Transverse colon (tissue), 4 donors: Measurements from ENCODE around the gene NBEAL2. TPM values are rescaled to one million over a fixed set of nuclear protein-coding genes. Genes with fewer than 3 reads are reported as not detected.

ENCODE experiments used
- DNase-seq: peaks from one replicate; pipeline ENCODE4 v3.0.0-alpha.2; 2019
- H3K27ac ChIP-seq, 4 donors: fragments of 200-600 bp; sonication (generic); 2 replicates each; pipeline ENCODE4 v1.5.1; 2016 to 2018; ENCODE audit warnings: inconsistent platforms in 4 of 4
- H3K27me3 ChIP-seq: fragments of 200-600 bp; sonication (generic); 2 replicates; pipeline ENCODE4 v1.5.1; 2017; ENCODE audit warnings: inconsistent platforms
- H3K36me3 ChIP-seq, 4 donors: fragments of 200-600 bp; sonication (generic); 2 replicates each; pipeline ENCODE4 v1.5.1; 2017 to 2019; ENCODE audit warnings: inconsistent platforms in 4 of 4
- H3K4me1 ChIP-seq, 4 donors: fragments of 200-600 bp; sonication (generic); 2 replicates each; pipeline ENCODE4 v1.5.1; 2017 to 2020; ENCODE audit warnings: inconsistent platforms in 4 of 4
- H3K4me3 ChIP-seq, 4 donors: fragments of 200-600 bp; sonication (generic); 1 replicate in 1 of 4; 2 replicates in 3 of 4; pipeline versions ENCODE4 v1.5.1 to v1.6.1; 2017 to 2019; ENCODE audit warnings: inconsistent platforms in 4 of 4
- H3K9me3 ChIP-seq, 2 donors: fragments of 200-600 bp; sonication (generic); 2 replicates each; pipeline ENCODE4 v1.5.1; 2017 to 2019; ENCODE audit warnings: inconsistent platforms in 2 of 2
- EP300 ChIP-seq: sonication (generic); formaldehyde crosslinking; IDR thresholded peaks from one replicate; pipeline ENCODE4 v1.6.1; 2017; ENCODE audit warnings: antibody characterized with exemption, low read depth
- POLR2A ChIP-seq: fragments of 450-650 bp; IDR thresholded peaks from one replicate; pipeline ENCODE4 v1.6.1; 2016; ENCODE audit warnings: antibody characterized with exemption, mild to moderate bottlenecking, moderate library complexity
- POLR2AphosphoS5 ChIP-seq, 3 donors: sonication (generic); formaldehyde crosslinking; IDR thresholded peaks; one replicate each; pipeline ENCODE4 v1.6.1; 2016; ENCODE audit warnings: antibody characterized with exemption in 3 of 3
- WGBS, 2 donors: methylation state at CpG; one replicate each; pipeline ENCODE4 v1.1.5; 2018; ENCODE audit warnings: low coverage in 1 of 2; 5-methylcytosine and 5-hydroxymethylcytosine counted together
- in situ Hi-C, 4 donors: fragments of 200-750 bp; cut with MboI; loops; one replicate each; pipeline versions ENCODE4 v1.15.0 to v1.15.1; 2017; ENCODE audit warnings: low sequenced_read_pairs in 3 of 4, low pct_ligation_motif_present in 1 of 4, low pct_unique_long_range_greater_than_20kb in 1 of 4
- intact Hi-C: fragments of 100-400 bp; cut with DNase I; formaldehyde crosslinking; loops from one replicate; pipeline ENCODE4 v1.15.1; 2023; ENCODE audit warnings: low total_unique reads
- total RNA-seq, 4 donors: library from RNA; depleted of rRNA; stranded (reverse); fragments of >200 nt; gene quantifications; one replicate each; pipeline ENCODE4 v1.1.0, GENCODE V29; 2016
- TF ChIP-seq, protein P1 (sequence below), 5 experiments: fragments of 200-600 bp in 3 of 5; fragments of 450-650 bp in 2 of 5; sonication (generic) in 3 of 5; IDR thresholded peaks; 1 replicate in 2 of 5; 2 replicates in 3 of 5; pipeline ENCODE4 v1.5.1; 2016 to 2017; ENCODE audit warnings: antibody characterized with exemption in 5 of 5, inconsistent platforms in 3 of 5, mild to moderate bottlenecking in 2 of 5, moderate library complexity in 1 of 5

The NBEAL2 gene
- total RNA-seq, 4 donors from 2014 or later: 81.1 to 163 (median 122) TPM

- no peak overlapping the region for H3K4me3 ChIP-seq
- H3K4me1 ChIP-seq: peaks cover 0 to 10% (median 3%) of the 10 kb centered on the region in 4 donors
- in situ Hi-C loops (loop anchor here in 3 of 4 donors (25.0 kb wide), 2 partner anchors 155 to 295 kb away; partner anchors contain the start of genes PRSS50 (in 2 of the 3), TMIE (in 2 of the 3) and SETD2 (in 1 of the 3)), intact Hi-C loops (loop anchor here (10.0 kb wide), 1 partner anchor 158 kb away; the partner anchor contains the start of gene SETD2)
- WGBS, 2 donors: 82% methylated on average over 3 of the region's 3 CpGs; no CpG with 5 or more reads in 1 of the 2 donors
- DNase-seq: no peak
- no peaks in the 10 kb centered on the region for H3K9me3 ChIP-seq
- H3K27me3 ChIP-seq: no peaks in the 10 kb centered on the region
- TF ChIP-seq, protein P1, sequence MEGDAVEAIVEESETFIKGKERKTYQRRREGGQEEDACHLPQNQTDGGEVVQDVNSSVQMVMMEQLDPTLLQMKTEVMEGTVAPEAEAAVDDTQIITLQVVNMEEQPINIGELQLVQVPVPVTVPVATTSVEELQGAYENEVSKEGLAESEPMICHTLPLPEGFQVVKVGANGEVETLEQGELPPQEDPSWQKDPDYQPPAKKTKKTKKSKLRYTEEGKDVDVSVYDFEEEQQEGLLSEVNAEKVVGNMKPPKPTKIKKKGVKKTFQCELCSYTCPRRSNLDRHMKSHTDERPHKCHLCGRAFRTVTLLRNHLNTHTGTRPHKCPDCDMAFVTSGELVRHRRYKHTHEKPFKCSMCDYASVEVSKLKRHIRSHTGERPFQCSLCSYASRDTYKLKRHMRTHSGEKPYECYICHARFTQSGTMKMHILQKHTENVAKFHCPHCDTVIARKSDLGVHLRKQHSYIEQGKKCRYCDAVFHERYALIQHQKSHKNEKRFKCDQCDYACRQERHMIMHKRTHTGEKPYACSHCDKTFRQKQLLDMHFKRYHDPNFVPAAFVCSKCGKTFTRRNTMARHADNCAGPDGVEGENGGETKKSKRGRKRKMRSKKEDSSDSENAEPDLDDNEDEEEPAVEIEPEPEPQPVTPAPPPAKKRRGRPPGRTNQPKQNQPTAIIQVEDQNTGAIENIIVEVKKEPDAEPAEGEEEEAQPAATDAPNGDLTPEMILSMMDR (IDR thresholded peaks at IDR 0.05): no peak
- TF ChIP-seq EP300 (no peak), POLR2AphosphoS5 (IDR thresholded peaks at IDR 0.05) (no peak), POLR2A (no peak)
- H3K27ac ChIP-seq: no peak overlapping the region
- peaks cover 0 to 13% (median 2%) of the 10 kb centered on the region in 4 donors for H3K36me3 ChIP-seq
Observed at GRCh38 chr3:47007001-47007400, 27.5 kb downstream of the NBEAL2 start.

GRCh38 chr3:47007482-47008233 is 28.2 kb downstream of the NBEAL2 start:
- DNase-seq: no peak
- WGBS, 2 donors: 90% methylated on average over 14 of the region's 16 CpGs; no CpG with 5 or more reads in 1 of the 2 donors
- H3K27ac ChIP-seq: no peak overlapping the region
- in situ Hi-C loops (loop anchor here in 3 of 4 donors (25.0 kb wide), 2 partner anchors 155 to 295 kb away; partner anchors contain the start of genes PRSS50 (in 2 of the 3), TMIE (in 2 of the 3) and SETD2 (in 1 of the 3)), intact Hi-C loops (loop anchor here (10.0 kb wide), 1 partner anchor 157 kb away; the partner anchor contains the start of gene SETD2)
- TF ChIP-seq POLR2A: no peak
- TF ChIP-seq, protein P1 (IDR thresholded peaks at IDR 0.05): no peak
- no peak for TF ChIP-seq EP300
- no peak for TF ChIP-seq POLR2AphosphoS5 (IDR thresholded peaks at IDR 0.05)
- no peak overlapping the region for H3K4me3 ChIP-seq
- peaks cover 0 to 6% (median 2%) of the 10 kb centered on the region in 4 donors for H3K36me3 ChIP-seq
- H3K27me3 ChIP-seq: no peaks in the 10 kb centered on the region
- peaks cover 0 to 10% (median 3%) of the 10 kb centered on the region in 4 donors for H3K4me1 ChIP-seq
- no peaks in the 10 kb centered on the region for H3K9me3 ChIP-seq

- Histone ChIP-seq H3K9me3 (no peaks in the 10 kb centered on the region), H3K27ac (no peak overlapping the region), H3K4me1 (peaks cover 0 to 10% (median 3%) of the 10 kb centered on the region in 4 donors), H3K4me3 (no peak overlapping the region), H3K27me3 (no peaks in the 10 kb centered on the region), H3K36me3 (peaks cover 0 to 2% (median 0%) of the 10 kb centered on the region in 4 donors)
- intact Hi-C loops (loop anchor here (10.0 kb wide), 1 partner anchor 156 kb away; the partner anchor contains the start of gene SETD2), in situ Hi-C loops (loop anchor here in 3 of 4 donors (25.0 kb wide), 2 partner anchors 154 to 296 kb away; partner anchors contain the start of genes PRSS50 (in 2 of the 3), TMIE (in 2 of the 3) and SETD2 (in 1 of the 3))
- TF ChIP-seq POLR2AphosphoS5 (IDR thresholded peaks at IDR 0.05): no peak
- no peak for TF ChIP-seq POLR2A
- TF ChIP-seq EP300: no peak
- TF ChIP-seq, protein P1 (IDR thresholded peaks at IDR 0.05): no peak
- peak; percentile 7 for DNase-seq
- WGBS, 2 donors: 80 to 95% methylated on average over 1 to 13 of the region's 13 CpGs
Observed at GRCh38 chr3:47008234-47008796, 28.8 kb downstream of the NBEAL2 start.

GRCh38 chr3:47008851-47009224 is 29.4 kb downstream of the NBEAL2 start:
- no peaks in the 10 kb centered on the region for H3K27me3 ChIP-seq
- no peaks in the 10 kb centered on the region for H3K9me3 ChIP-seq
- peaks cover 0 to 10% (median 3%) of the 10 kb centered on the region in 4 donors for H3K4me1 ChIP-seq
- H3K4me3 ChIP-seq: peak overlapping the region in 3 of 4 donors; percentile 42 to 52 (median 47)
- intact Hi-C loops (loop anchor here (10.0 kb wide), 1 partner anchor 156 kb away; the partner anchor contains the start of gene SETD2), in situ Hi-C loops (loop anchor here in 3 of 4 donors (25.0 kb wide), 2 partner anchors 153 to 297 kb away; partner anchors contain the start of genes PRSS50 (in 2 of the 3), TMIE (in 2 of the 3) and SETD2 (in 1 of the 3))
- TF ChIP-seq, protein P1 (IDR thresholded peaks at IDR 0.05): no peak
- H3K27ac ChIP-seq: peak overlapping the region; percentile 80 to 86 (median 83)
- no peak for DNase-seq
- WGBS, 2 donors: 66% methylated on average over 13 of the region's 23 CpGs; no CpG with 5 or more reads in 1 of the 2 donors
- no peaks in the 10 kb centered on the region for H3K36me3 ChIP-seq
